ENCODE data around the gene RIOK3. TPM values are rescaled to one million over a fixed set of nuclear protein-coding genes. Genes with fewer than 3 reads are reported as not detected.
"Not testable (repeated sequence)": the region's sequence is repeated elsewhere in the genome, so short reads cannot be mapped to it uniquely, and the experiment has no call there.

RIOK3 gene
- total RNA-seq, 1 experiment from 2014 or later = 42.5 TPM

- no peak for TF ChIP-seq CTCF (IDR thresholded peaks at IDR 0.05 in 2 of 3, conservative IDR thresholded peaks at IDR 0.05 in 1 of 3; ENCODE audit: borderline replicate concordance in 1 of 3, insufficient read depth in 1 of 3, low read depth in 2 of 3, low read length in 2 of 3)
Observed at GRCh38 chr18:23485386-23485785, 32.3 kb downstream of the RIOK3 start (continued).

GRCh38 chr18:23487738-23488570, 34.9 kb downstream of the RIOK3 start:
- no peak for DNase-seq (ENCODE audit: low read depth, low spot score)
- Histone ChIP-seq H3K9ac (ENCODE audit: low read length) (no peak overlapping the region), H3K79me2 (ENCODE audit: insufficient read depth, low read length) (no peaks in the 10 kb centered on the region), H3K27me3 (ENCODE audit: insufficient read depth, low read length) (no peaks in the 10 kb centered on the region), H3K4me3 (replicated peaks in 1 of 2; ENCODE audit: low read depth in 1 of 2, low read length in 2 of 2) (no peak overlapping the region), H2AFZ (ENCODE audit: low read depth, low read length, poor library complexity, severe bottlenecking) (no peak overlapping the region), H3K27ac (ENCODE audit: low read depth, low read length) (no peak overlapping the region), H3K9me3 (ENCODE audit: control insufficient read depth in 1 of 2, insufficient read depth in 1 of 2, low read depth in 1 of 2, low read length in 2 of 2) (peaks cover under 1 to 5% of the 10 kb centered on the region in 2 experiments; a peak in 2 of 4 replicates), H3K4me1 (ENCODE audit: control insufficient read depth in 1 of 2, insufficient read depth in 2 of 2, low read length in 2 of 2) (no peaks in the 10 kb centered on the region), H3K4me2 (ENCODE audit: low read length) (no peak overlapping the region), H4K20me1 (ENCODE audit: insufficient read depth) (no peaks in the 10 kb centered on the region), H3K9me2 (ENCODE audit: insufficient read depth) (no peaks in the 10 kb centered on the region), H3K36me3 (ENCODE audit: control insufficient read depth in 1 of 2, insufficient read depth in 2 of 2, low read length in 2 of 2) (no peaks in the 10 kb centered on the region)
- ChIA-PET CTCF (interaction anchor here (1.0 to 2.0 kb wide), 2 partner anchors 11 to 689 kb away, joined by 3 to 11 read pairs; no protein-coding TSS in a partner anchor), RAD21 (ENCODE audit: low non-redundant PET in 1 of 2, low total read pairs in 2 of 2, uncharacterized antibody in 2 of 2, unreplicated experiment in 2 of 2) (no interaction called here), POLR2A (interaction anchor here (0.6 kb wide), 1 partner anchor 635 kb away, joined by 4 read pairs; no protein-coding TSS in a partner anchor)
- no peak for ATAC-seq
- intact Hi-C loops (cut with micrococcal nuclease) = no loop called here
- no TSS peak for BruUV-seq (replicated peaks)
- no peak for TF ChIP-seq CBX3 (IDR thresholded peaks at IDR 0.05; ENCODE audit: low read depth)
- no peak for TF ChIP-seq POLR2A (IDR thresholded peaks at IDR 0.05; ENCODE audit: borderline replicate concordance, extremely low read depth, insufficient read depth, insufficient read length)
- no peak for TF ChIP-seq SIN3A (IDR thresholded peaks at IDR 0.05; ENCODE audit: low read depth)
- no peak for TF ChIP-seq SRF (IDR thresholded peaks at IDR 0.05; ENCODE audit: low read depth)
- TF ChIP-seq ELF1 (IDR thresholded peaks at IDR 0.05; ENCODE audit: borderline replicate concordance, low read depth) = no peak
- no peak for TF ChIP-seq ATF3 (IDR thresholded peaks at IDR 0.05)
- no peak for TF ChIP-seq FOSL1 (IDR thresholded peaks at IDR 0.05; ENCODE audit: low read depth)
- no peak for TF ChIP-seq EGR1 (IDR thresholded peaks at IDR 0.05; ENCODE audit: low read depth)
- no peak for TF ChIP-seq RAD21 (IDR thresholded peaks at IDR 0.05; ENCODE audit: low read depth)
- TF ChIP-seq POLR2AphosphoS5 (IDR thresholded peaks at IDR 0.05; ENCODE audit: low read depth, low read length) = no peak

GRCh38 chr18:23489586-23489985, 36.5 kb downstream of the RIOK3 start:
- H3K27ac ChIP-seq (ENCODE audit: low read depth, low read length); H3K36me3 ChIP-seq (ENCODE audit: control insufficient read depth in 1 of 2, insufficient read depth in 2 of 2, low read length in 2 of 2); H3K4me2 ChIP-seq (ENCODE audit: low read length); DNase-seq (ENCODE audit: low read depth, low spot score); intact Hi-C loops (cut with micrococcal nuclease); H3K9ac ChIP-seq (ENCODE audit: low read length); POLR2A ChIA-PET; RAD21 ChIA-PET (ENCODE audit: low non-redundant PET in 1 of 2, low total read pairs in 2 of 2, uncharacterized antibody in 2 of 2, unreplicated experiment in 2 of 2); H3K9me2 ChIP-seq (ENCODE audit: insufficient read depth); H3K4me3 ChIP-seq (replicated peaks in 1 of 2; ENCODE audit: low read depth in 1 of 2, low read length in 2 of 2); H4K20me1 ChIP-seq (ENCODE audit: insufficient read depth); CTCF ChIA-PET; ATAC-seq; H3K4me1 ChIP-seq (ENCODE audit: control insufficient read depth in 1 of 2, insufficient read depth in 2 of 2, low read length in 2 of 2); H2AFZ ChIP-seq (ENCODE audit: low read depth, low read length, poor library complexity, severe bottlenecking); H3K79me2 ChIP-seq (ENCODE audit: insufficient read depth, low read length); BruUV-seq (replicated peaks); H3K27me3 ChIP-seq (ENCODE audit: insufficient read depth, low read length); H3K9me3 ChIP-seq (ENCODE audit: control insufficient read depth in 1 of 2, insufficient read depth in 1 of 2, low read depth in 1 of 2, low read length in 2 of 2): not testable (repeated sequence)

All from HCT116 (cell line).